Measurements from ENCODE around the gene TMEM263. TPM values are rescaled to one million over a fixed set of nuclear protein-coding genes. Genes with fewer than 3 reads are reported as not detected.

The TMEM263 gene
- total RNA-seq, 1 donor from 2014 or later, result 160 TPM

GRCh38 chr12:106911581-106911980 is 44.1 kb upstream of the TMEM263 start:
- no peak overlapping the region for H3K4me2 ChIP-seq (ENCODE audit: low read length)
- no peaks in the 10 kb centered on the region for H3K9me3 Mint-ChIP-seq (ENCODE audit: unreplicated experiment)
- no peak overlapping the region for H3K27ac Mint-ChIP-seq (ENCODE audit: unreplicated experiment)
- no peaks in the 10 kb centered on the region for H3K36me3 Mint-ChIP-seq (ENCODE audit: low read depth, unreplicated experiment)
- TF ChIP-seq EZH2 (IDR thresholded peaks at IDR 0.05; ENCODE audit: insufficient read depth, low read length), result no peak
- H3K36me3 ChIP-seq (ENCODE audit: insufficient read depth, low read length), result no peaks in the 10 kb centered on the region
- H3K27ac ChIP-seq (ENCODE audit: low read depth, low read length), result no peak overlapping the region
- no peak overlapping the region for H2AFZ ChIP-seq (ENCODE audit: low read depth, low read length)
- H4K20me1 ChIP-seq (ENCODE audit: insufficient read depth, low read length), result no peaks in the 10 kb centered on the region
- no peak overlapping the region for H3K4me3 Mint-ChIP-seq (ENCODE audit: unreplicated experiment)
- H3K27me3 ChIP-seq (ENCODE audit: insufficient read depth, low read length), result no peaks in the 10 kb centered on the region
- H3K9ac ChIP-seq (ENCODE audit: low read length), result no peak overlapping the region
- H3K79me2 ChIP-seq (ENCODE audit: insufficient read depth, low read length), result no peaks in the 10 kb centered on the region
- H3K4me1 Mint-ChIP-seq (ENCODE audit: low read depth, unreplicated experiment), result no peaks in the 10 kb centered on the region
- DNase-seq (ENCODE audit: low read depth), result no peak
- H3K4me3 ChIP-seq (ENCODE audit: insufficient read depth, low read depth, low read length), result no peak overlapping the region
- no peak for FAIRE-seq
- H3K9me3 ChIP-seq (ENCODE audit: insufficient read depth, low read depth, low read length), result no peaks in the 10 kb centered on the region
- H3K4me1 ChIP-seq (ENCODE audit: insufficient read depth, low read length), result no peaks in the 10 kb centered on the region
- H3K27me3 Mint-ChIP-seq (ENCODE audit: low read depth, unreplicated experiment), result peaks cover 11% of the 10 kb centered on the region

GRCh38 chr12:106913456-106913855 is 42.3 kb upstream of the TMEM263 start:
- no peak overlapping the region for H3K27ac ChIP-seq (ENCODE audit: low read depth, low read length)
- Mint-ChIP-seq H3K4me1 (ENCODE audit: low read depth, unreplicated experiment) (no peaks in the 10 kb centered on the region), H3K9me3 (ENCODE audit: unreplicated experiment) (no peaks in the 10 kb centered on the region), H3K4me3 (ENCODE audit: unreplicated experiment) (no peak overlapping the region), H3K36me3 (ENCODE audit: low read depth, unreplicated experiment) (no peaks in the 10 kb centered on the region), H3K27ac (ENCODE audit: unreplicated experiment) (no peak overlapping the region), H3K27me3 (ENCODE audit: low read depth, unreplicated experiment) (peaks cover 9% of the 10 kb centered on the region)
- no peaks in the 10 kb centered on the region for H4K20me1 ChIP-seq (ENCODE audit: insufficient read depth, low read length)
- H3K4me3 ChIP-seq (ENCODE audit: insufficient read depth, low read depth, low read length), result no peak overlapping the region
- H3K9ac ChIP-seq (ENCODE audit: low read length), result no peak overlapping the region
- DNase-seq (ENCODE audit: low read depth) (no peak), FAIRE-seq (no peak)
- H3K9me3 ChIP-seq (ENCODE audit: insufficient read depth, low read depth, low read length), result no peaks in the 10 kb centered on the region
- H3K4me2 ChIP-seq (ENCODE audit: low read length), result no peak overlapping the region
- H3K79me2 ChIP-seq (ENCODE audit: insufficient read depth, low read length), result no peaks in the 10 kb centered on the region
- H3K4me1 ChIP-seq (ENCODE audit: insufficient read depth, low read length), result no peaks in the 10 kb centered on the region
- no peak for TF ChIP-seq CTCF (IDR thresholded peaks at IDR 0.05; ENCODE audit: insufficient read depth, low read depth, low read length)
- TF ChIP-seq EZH2 (IDR thresholded peaks at IDR 0.05; ENCODE audit: insufficient read depth, low read length), result no peak
- H2AFZ ChIP-seq (ENCODE audit: low read depth, low read length), result no peak overlapping the region
- H3K36me3 ChIP-seq (ENCODE audit: insufficient read depth, low read length), result no peaks in the 10 kb centered on the region
- no peaks in the 10 kb centered on the region for H3K27me3 ChIP-seq (ENCODE audit: insufficient read depth, low read length)

GRCh38 chr12:106914796-106915634 is 40.7 kb upstream of the TMEM263 start:
- Histone ChIP-seq H2AFZ (ENCODE audit: low read depth, low read length) (no peak overlapping the region), H3K4me1 (ENCODE audit: insufficient read depth, low read length) (no peaks in the 10 kb centered on the region), H3K36me3 (ENCODE audit: insufficient read depth, low read length) (no peaks in the 10 kb centered on the region), H3K79me2 (ENCODE audit: insufficient read depth, low read length) (no peaks in the 10 kb centered on the region), H3K4me2 (ENCODE audit: low read length) (no peak overlapping the region), H4K20me1 (ENCODE audit: insufficient read depth, low read length) (no peaks in the 10 kb centered on the region), H3K27ac (ENCODE audit: low read depth, low read length) (no peak overlapping the region), H3K9me3 (ENCODE audit: insufficient read depth, low read depth, low read length) (no peaks in the 10 kb centered on the region), H3K4me3 (ENCODE audit: insufficient read depth, low read depth, low read length) (no peak overlapping the region), H3K27me3 (ENCODE audit: insufficient read depth, low read length) (no peaks in the 10 kb centered on the region), H3K9ac (ENCODE audit: low read length) (no peak overlapping the region)
- H3K4me3 Mint-ChIP-seq (ENCODE audit: unreplicated experiment), result no peak overlapping the region
- no peak for DNase-seq (ENCODE audit: low read depth)
- H3K27me3 Mint-ChIP-seq (ENCODE audit: low read depth, unreplicated experiment), result peaks cover 6% of the 10 kb centered on the region
- no peak for FAIRE-seq
- TF ChIP-seq EZH2 (IDR thresholded peaks at IDR 0.05; ENCODE audit: insufficient read depth, low read length) (no peak), CTCF (IDR thresholded peaks at IDR 0.05; ENCODE audit: insufficient read depth, low read depth, low read length) (no peak)
- no peak overlapping the region for H3K27ac Mint-ChIP-seq (ENCODE audit: unreplicated experiment)
- H3K9me3 Mint-ChIP-seq (ENCODE audit: unreplicated experiment), result no peaks in the 10 kb centered on the region
- no peaks in the 10 kb centered on the region for H3K4me1 Mint-ChIP-seq (ENCODE audit: low read depth, unreplicated experiment)
- H3K36me3 Mint-ChIP-seq (ENCODE audit: low read depth, unreplicated experiment), result no peaks in the 10 kb centered on the region
